Loucy (cell line): Measurements from ENCODE around the gene HOXC12.

Experiments
- H2AFZ ChIP-seq: fragments of 200-600 bp; sonication (generic); 2 replicates; pipeline ENCODE4 v1.6.0; 2016; ENCODE audit warnings: antibody characterized with exemption, mild to moderate bottlenecking, low read length, moderate library complexity
- H3F3A ChIP-seq: fragments of 200-600 bp; 2 replicates; pipeline ENCODE4 v1.6.0; 2016; ENCODE audit warnings: antibody characterized with exemption, low read depth, mild to moderate bottlenecking
- H3K27me3 ChIP-seq: fragments of 200-600 bp; sonication (generic); 2 replicates; pipeline ENCODE4 v1.6.1; 2014; ENCODE audit warnings: low read length, mild to moderate bottlenecking; ENCODE audit not compliant: insufficient read depth, poor library complexity, severe bottlenecking
- H3K36me3 ChIP-seq: fragments of 200-600 bp; sonication (generic); 2 replicates; pipeline ENCODE4 v1.6.1; 2016; ENCODE audit warnings: low read length; ENCODE audit not compliant: insufficient read depth
- H3K4me1 ChIP-seq: fragments of 200-600 bp; sonication (generic); 2 replicates; pipeline ENCODE4 v1.5.1; 2014; ENCODE audit warnings: low read length, mild to moderate bottlenecking; ENCODE audit not compliant: insufficient read depth, poor library complexity, severe bottlenecking
- H3K4me2 ChIP-seq: fragments of 200-600 bp; sonication (generic); 2 replicates; pipeline ENCODE4 v1.6.0; 2014; ENCODE audit warnings: antibody characterized with exemption, low read length, low read depth, mild to moderate bottlenecking; ENCODE audit not compliant: poor library complexity, severe bottlenecking
- H3K4me3 ChIP-seq: fragments of 200-600 bp; sonication (generic); 2 replicates; pipeline ENCODE4 v1.5.1; 2014; ENCODE audit warnings: low read length, mild to moderate bottlenecking, mixed read lengths; ENCODE audit not compliant: poor library complexity, severe bottlenecking
- H3K79me2 ChIP-seq: fragments of 200-600 bp; sonication (generic); 2 replicates; pipeline ENCODE4 v1.6.1; 2014; ENCODE audit warnings: low read length; ENCODE audit not compliant: insufficient read depth
- H3K9ac ChIP-seq: fragments of 200-600 bp; sonication (generic); 2 replicates; pipeline ENCODE4 v1.6.0; 2014; ENCODE audit warnings: mild to moderate bottlenecking, low read depth, low read length, moderate library complexity; ENCODE audit not compliant: poor library complexity, severe bottlenecking
- H3K9me2 ChIP-seq: fragments of 200-600 bp; sonication (generic); replicated peaks from 2 replicates; pipeline ENCODE4 v1.6.1; 2016; ENCODE audit warnings: low read depth, low read length, mixed read lengths
- H3K9me3 ChIP-seq: fragments of 200-600 bp; sonication (generic); 2 replicates; pipeline ENCODE4 v1.6.1; 2014; ENCODE audit warnings: mild to moderate bottlenecking, antibody characterized with exemption, low read length, low read depth; ENCODE audit not compliant: insufficient read depth
- H4K20me1 ChIP-seq: fragments of 200-600 bp; sonication (generic); 2 replicates; pipeline ENCODE4 v1.6.0; 2014; ENCODE audit warnings: antibody characterized with exemption, low read length, mild to moderate bottlenecking; ENCODE audit not compliant: insufficient read depth, poor library complexity, severe bottlenecking
- CTCF ChIP-seq: fragments of 200-600 bp; sonication (generic); conservative IDR thresholded peaks from 2 replicates; pipeline ENCODE4 v1.5.1; 2014; ENCODE audit warnings: mild to moderate bottlenecking, antibody characterized with exemption, low read length
- EZH2phosphoT487 ChIP-seq: fragments of 200-600 bp; IDR thresholded peaks from 2 replicates; pipeline ENCODE4 v1.6.1; 2018; ENCODE audit warnings: antibody characterized with exemption, mild to moderate bottlenecking, moderate library complexity, borderline replicate concordance

HOXC12 gene

GRCh38 chr12:53971129-53971528 is 16.4 kb downstream of the HOXC12 start:
- Histone ChIP-seq H3K4me3 (no peak overlapping the region), H3F3A (no peaks in the 10 kb centered on the region), H3K79me2 (peaks cover 16% of the 10 kb centered on the region), H3K4me1 (peaks cover 13% of the 10 kb centered on the region), H3K36me3 (no peaks in the 10 kb centered on the region), H3K9me2 (no peaks in the 10 kb centered on the region), H4K20me1 (no peaks in the 10 kb centered on the region), H3K4me2 (no peak overlapping the region), H2AFZ (no peak overlapping the region), H3K9me3 (no peaks in the 10 kb centered on the region), H3K27me3 (no peaks in the 10 kb centered on the region), H3K9ac (no peak overlapping the region)
- no peak for TF ChIP-seq EZH2phosphoT487
- TF ChIP-seq CTCF: no peak

GRCh38 chr12:53971686-53972085 is 17.0 kb downstream of the HOXC12 start:
- Histone ChIP-seq H3K4me2 (no peak overlapping the region), H3K4me3 (no peak overlapping the region), H3K9me3 (no peaks in the 10 kb centered on the region), H3F3A (no peaks in the 10 kb centered on the region), H3K9me2 (no peaks in the 10 kb centered on the region), H3K4me1 (peaks cover 13% of the 10 kb centered on the region), H3K9ac (no peak overlapping the region), H3K79me2 (peaks cover 10% of the 10 kb centered on the region), H3K27me3 (no peaks in the 10 kb centered on the region), H3K36me3 (no peaks in the 10 kb centered on the region), H4K20me1 (no peaks in the 10 kb centered on the region), H2AFZ (no peak overlapping the region)
- TF ChIP-seq EZH2phosphoT487: no peak
- no peak for TF ChIP-seq CTCF

- no peaks in the 10 kb centered on the region for H3F3A ChIP-seq
- no peaks in the 10 kb centered on the region for H3K9me3 ChIP-seq
- H3K79me2 ChIP-seq: peaks cover 5% of the 10 kb centered on the region
- no peak overlapping the region for H3K4me3 ChIP-seq
- H2AFZ ChIP-seq: no peak overlapping the region
- TF ChIP-seq EZH2phosphoT487: no peak
- no peak for TF ChIP-seq CTCF
- H3K27me3 ChIP-seq: no peaks in the 10 kb centered on the region
- peaks cover 8% of the 10 kb centered on the region for H3K4me1 ChIP-seq
- H4K20me1 ChIP-seq: no peaks in the 10 kb centered on the region
- no peak overlapping the region for H3K4me2 ChIP-seq
- no peaks in the 10 kb centered on the region for H3K9me2 ChIP-seq
- H3K36me3 ChIP-seq: no peaks in the 10 kb centered on the region
- H3K9ac ChIP-seq: no peak overlapping the region
These were observed 17.5 kb downstream of the HOXC12 start for GRCh38 chr12:53972152-53972702.
